B cell (primary cell): ENCODE measurements around the gene NLRP9. TPM values are rescaled to one million over a fixed set of nuclear protein-coding genes. Genes with fewer than 3 reads are reported as not detected.
A peak's percentile ranks its signal among the peaks of the same experiment; 100 is the strongest.

Experiments used
- ATAC-seq: fragments of 200-7000 bp; cut with Tn5 transposase; one replicate; pipeline ENCODE4 v1.10.0; 2021; ENCODE audit warnings: low read depth, mild to moderate bottlenecking, moderate number of reproducible peaks, moderate library complexity
- CTCF ChIA-PET: fragments of 350-600 bp; sonication (Branson Sonifier 250); formaldehyde crosslinking; loops from one replicate; lab custom pipeline; 2021; ENCODE audit warnings: antibody characterized with exemption, inconsistent platforms; lab: Charles Lee
- POLR2A ChIA-PET: fragments of 350-600 bp; sonication (Branson Sonifier 250); formaldehyde crosslinking; loops from one replicate; lab custom pipeline; 2021; ENCODE audit warnings: antibody characterized with exemption; lab: Charles Lee
- DNase-seq: peaks from one replicate; pipeline ENCODE4 v3.0.0; 2013
- H2AFZ ChIP-seq: 2 replicates; pipeline ENCODE4 v1.6.1; 2012; ENCODE audit warnings: mild to moderate bottlenecking, low read depth, low read length; ENCODE audit not compliant: insufficient read depth, poor library complexity, severe bottlenecking
- H3K27ac ChIP-seq, 2 donors: 1 replicate in 1 of 2; 2 replicates in 1 of 2; pipeline ENCODE4 v1.5.1; 2012 to 2013; ENCODE audit warnings: low read length in 2 of 2, mild to moderate bottlenecking in 2 of 2, moderate library complexity in 1 of 2
- H3K27me3 ChIP-seq, 4 experiments: fragments of 200-600 bp in 1 of 4; sonication (generic) in 1 of 4; replicated peaks in 1 of 4; 1 replicate in 2 of 4; 2 replicates in 2 of 4; pipeline versions ENCODE4 v1.6.1 to v1.7.0; 2013 to 2016; ENCODE audit warnings: low read length in 3 of 4, mild to moderate bottlenecking in 2 of 4, mixed read lengths in 1 of 4, moderate library complexity in 1 of 4; ENCODE audit not compliant: insufficient read depth in 4 of 4, control insufficient read depth in 3 of 4; ENCODE audit errors: control extremely low read depth in 1 of 4
- H3K36me3 ChIP-seq, 2 experiments: replicated peaks in 1 of 2; 1 replicate in 1 of 2; 2 replicates in 1 of 2; pipeline versions ENCODE4 v1.6.1 to v1.7.1; 2013; ENCODE audit warnings: low read length in 1 of 2; ENCODE audit not compliant: insufficient read depth in 2 of 2, control insufficient read depth in 1 of 2; ENCODE audit errors: control extremely low read depth in 1 of 2, extremely low read depth in 1 of 2
- H3K4me1 ChIP-seq, 2 donors: fragments of 200-600 bp in 1 of 2; sonication (generic) in 1 of 2; 1 replicate in 1 of 2; 2 replicates in 1 of 2; pipeline versions ENCODE4 v1.5.1 to v1.6.1; 2013 to 2017; ENCODE audit warnings: low read length in 2 of 2; ENCODE audit not compliant: control insufficient read depth in 2 of 2, insufficient read depth in 2 of 2
- H3K4me2 ChIP-seq: replicated peaks from 2 replicates; pipeline ENCODE3; 2012; ENCODE audit warnings: mild to moderate bottlenecking, low read depth, low read length; ENCODE audit not compliant: poor library complexity, severe bottlenecking
- H3K4me3 ChIP-seq, 5 experiments: fragments of 200-600 bp in 1 of 5; sonication (generic) in 1 of 5; 1 replicate in 3 of 5; 2 replicates in 2 of 5; pipeline versions ENCODE4 v1.5.1 to v1.7.0; 2011 to 2016; ENCODE audit warnings: low read length in 4 of 5, mild to moderate bottlenecking in 4 of 5, low read depth in 2 of 5, control low read depth in 1 of 5, moderate library complexity in 1 of 5; ENCODE audit not compliant: insufficient read depth in 1 of 5; ENCODE audit errors: control extremely low read depth in 1 of 5, extremely low read depth in 1 of 5
- H3K79me2 ChIP-seq: fragments of 200-600 bp; sonication (generic); one replicate; pipeline ENCODE4 v1.6.0; 2016; ENCODE audit warnings: low read length; ENCODE audit not compliant: control insufficient read depth, insufficient read depth
- H3K9ac ChIP-seq: fragments of 200-600 bp; sonication (generic); 2 replicates; pipeline ENCODE4 v1.6.1; 2017; ENCODE audit warnings: mild to moderate bottlenecking, low read length, moderate library complexity
- H3K9me3 ChIP-seq, 3 donors: one replicate each; pipeline versions ENCODE4 v1.6.1 to v1.7.1; 2013; ENCODE audit warnings: low read length in 2 of 3; ENCODE audit not compliant: control insufficient read depth in 2 of 3, insufficient read depth in 1 of 3; ENCODE audit errors: control extremely low read depth in 1 of 3
- H4K20me1 ChIP-seq: 2 replicates; pipeline ENCODE4 v1.6.0; 2012; ENCODE audit warnings: mild to moderate bottlenecking, low read length; ENCODE audit not compliant: insufficient read depth, control insufficient read depth, poor library complexity, severe bottlenecking
- H3K27ac Mint-ChIP-seq: one replicate; pipeline ENCODE4 v1.8.0; 2021; ENCODE audit warnings: mixed read lengths
- H3K27me3 Mint-ChIP-seq: one replicate; pipeline ENCODE4 v1.8.0; 2021; ENCODE audit warnings: mixed read lengths
- H3K4me1 Mint-ChIP-seq: one replicate; pipeline ENCODE4 v1.8.0; 2021; ENCODE audit warnings: mixed read lengths
- H3K4me3 Mint-ChIP-seq: one replicate; pipeline ENCODE4 v1.8.0; 2021; ENCODE audit warnings: mixed read lengths
- H3K9me3 Mint-ChIP-seq: one replicate; pipeline ENCODE4 v1.8.0; 2022; ENCODE audit warnings: mixed read lengths; ENCODE audit not compliant: insufficient read depth
- EZH2 ChIP-seq: IDR thresholded peaks from 2 replicates; pipeline ENCODE4 v1.6.1; 2012; ENCODE audit warnings: borderline replicate concordance, low read depth, mild to moderate bottlenecking, moderate library complexity, low read length; ENCODE audit not compliant: insufficient read depth, poor library complexity, severe bottlenecking
- WGBS: methylation state at CpG from one replicate; pipeline ENCODE4 v1.1.5; 2013; ENCODE audit warnings: missing lambda C conversion rate; ENCODE audit not compliant: insufficient coverage; 5-methylcytosine and 5-hydroxymethylcytosine counted together
- intact Hi-C: fragments of 100-400 bp; cut with micrococcal nuclease; formaldehyde crosslinking; loops from one replicate; pipeline ENCODE4 v1.10.0; 2022
- polyA plus RNA-seq: library from polyadenylated mRNA; depleted of rRNA; stranded (reverse); fragments of >200 nt; gene quantifications from 2 replicates; pipeline ENCODE4 v1.2.3, GENCODE V29; 2012
- total RNA-seq, 2 donors: library from RNA; stranded (reverse); fragments of 120-200 nt in 1 of 2; gene quantifications; 1 replicate in 1 of 2; 2 replicates in 1 of 2; pipeline versions ENCODE4 v1.2.3 to v1.2.4, GENCODE V29; 2013 to 2022
- TF ChIP-seq, protein P1 (sequence below): fragments of 200-600 bp; IDR thresholded peaks from one replicate; pipeline ENCODE4 v1.8.0; 2022; ENCODE audit warnings: antibody characterized with exemption, mild to moderate bottlenecking

Gene NLRP9
- total and polyA plus RNA-seq, 2 donors (not counting 1 experiment from before 2014, with no cell fraction given), result not detected

DNA sequence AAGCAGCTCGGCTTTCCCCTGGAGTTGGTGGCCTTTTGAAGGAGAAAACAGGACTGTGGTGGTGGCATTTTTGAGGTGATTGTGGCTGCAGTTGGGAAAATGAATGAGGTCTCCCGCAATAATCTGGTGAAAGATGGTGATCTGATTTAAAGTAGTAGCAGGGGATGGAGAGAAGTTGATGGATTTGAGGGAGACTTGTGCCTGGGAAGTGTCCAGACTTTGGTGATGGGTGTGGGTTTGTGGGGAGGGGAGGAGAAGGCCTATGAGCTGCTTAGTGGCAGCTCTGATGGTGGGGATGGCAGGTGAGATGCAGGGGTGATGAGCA is 67.2 kb downstream of the NLRP9 start:
- Histone ChIP-seq H3K27me3 (no peaks in the 10 kb centered on the region), H3K27ac (no peak overlapping the region), H2AFZ (no peak overlapping the region), H3K9me3 (no peaks in the 10 kb centered on the region), H3K9ac (no peak overlapping the region), H3K4me2 (no peak overlapping the region), H3K79me2 (peaks cover 70% of the 10 kb centered on the region), H3K36me3 (peaks cover 0 to 69% of the 10 kb centered on the region in 2 experiments), H3K4me3 (no peak overlapping the region), H4K20me1 (peaks cover 79% of the 10 kb centered on the region), H3K4me1 (peaks cover 4 to 18% of the 10 kb centered on the region in 2 donors)
- Mint-ChIP-seq H3K4me1 (peaks cover 35% of the 10 kb centered on the region), H3K27ac (no peak overlapping the region), H3K4me3 (no peak overlapping the region), H3K9me3 (no peaks in the 10 kb centered on the region), H3K27me3 (no peaks in the 10 kb centered on the region)
- ChIA-PET POLR2A (interaction anchor here (0.7 to 1.0 kb wide), 2 partner anchors 16 to 38 kb away, joined by 3 to 4 read pairs; partner anchors contain the start of gene U2AF2), CTCF (interaction anchor here (0.9 to 3.7 kb wide), 4 partner anchors 14 to 530 kb away, joined by 4 to 46 read pairs (median 6); no protein-coding TSS in a partner anchor)
- intact Hi-C loops, result no loop called here
- 95% methylated on average over 2 of the region's 2 CpGs for WGBS
- ATAC-seq, result no peak
- no peak for DNase-seq
- TF ChIP-seq, protein P1, sequence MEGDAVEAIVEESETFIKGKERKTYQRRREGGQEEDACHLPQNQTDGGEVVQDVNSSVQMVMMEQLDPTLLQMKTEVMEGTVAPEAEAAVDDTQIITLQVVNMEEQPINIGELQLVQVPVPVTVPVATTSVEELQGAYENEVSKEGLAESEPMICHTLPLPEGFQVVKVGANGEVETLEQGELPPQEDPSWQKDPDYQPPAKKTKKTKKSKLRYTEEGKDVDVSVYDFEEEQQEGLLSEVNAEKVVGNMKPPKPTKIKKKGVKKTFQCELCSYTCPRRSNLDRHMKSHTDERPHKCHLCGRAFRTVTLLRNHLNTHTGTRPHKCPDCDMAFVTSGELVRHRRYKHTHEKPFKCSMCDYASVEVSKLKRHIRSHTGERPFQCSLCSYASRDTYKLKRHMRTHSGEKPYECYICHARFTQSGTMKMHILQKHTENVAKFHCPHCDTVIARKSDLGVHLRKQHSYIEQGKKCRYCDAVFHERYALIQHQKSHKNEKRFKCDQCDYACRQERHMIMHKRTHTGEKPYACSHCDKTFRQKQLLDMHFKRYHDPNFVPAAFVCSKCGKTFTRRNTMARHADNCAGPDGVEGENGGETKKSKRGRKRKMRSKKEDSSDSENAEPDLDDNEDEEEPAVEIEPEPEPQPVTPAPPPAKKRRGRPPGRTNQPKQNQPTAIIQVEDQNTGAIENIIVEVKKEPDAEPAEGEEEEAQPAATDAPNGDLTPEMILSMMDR, result no peak
- no peak for TF ChIP-seq EZH2

GRCh38 chr19:55670280-55671053 is 67.7 kb downstream of the NLRP9 start:
- H3K4me3 ChIP-seq, result no peak overlapping the region

More at GRCh38 chr19:55670280-55671053, 67.7 kb downstream of the NLRP9 start:
- CTCF ChIA-PET, result interaction anchor here (1.2 to 3.7 kb wide), 2 partner anchors 13 to 38 kb away, joined by 5 to 46 read pairs; no protein-coding TSS in a partner anchor
- Mint-ChIP-seq H3K27ac (no peak overlapping the region), H3K4me3 (no peak overlapping the region), H3K4me1 (peaks cover 30% of the 10 kb centered on the region), H3K9me3 (no peaks in the 10 kb centered on the region), H3K27me3 (no peaks in the 10 kb centered on the region)
- no peak overlapping the region for H3K9ac ChIP-seq
- no peak overlapping the region for H2AFZ ChIP-seq
- intact Hi-C loops, result no loop called here
- WGBS, result 90% methylated on average over 21 of the region's 23 CpGs
- peaks cover 0 to 71% of the 10 kb centered on the region in 2 experiments for H3K36me3 ChIP-seq
- H4K20me1 ChIP-seq, result peaks cover 84% of the 10 kb centered on the region
- H3K79me2 ChIP-seq, result peaks cover 70% of the 10 kb centered on the region
- ATAC-seq (no peak), DNase-seq (peak; percentile 65)
- no peaks in the 10 kb centered on the region for H3K9me3 ChIP-seq
- TF ChIP-seq, protein P1, result no peak
- no peak for TF ChIP-seq EZH2
- POLR2A ChIA-PET, result interaction anchor here (0.7 to 1.0 kb wide), 2 partner anchors 16 to 37 kb away, joined by 3 to 4 read pairs; partner anchors contain the start of gene U2AF2
- H3K27ac ChIP-seq, result no peak overlapping the region
- H3K27me3 ChIP-seq, result no peaks in the 10 kb centered on the region
- H3K4me2 ChIP-seq, result no peak overlapping the region
- H3K4me1 ChIP-seq, result peaks cover 0 to 13% of the 10 kb centered on the region in 2 donors
